K562 (cell line): ENCODE data around the gene TFAM.

Experiments
- ATF1 ChIP-seq, 2 experiments: fragments of 450-650 bp in 1 of 2; IDR thresholded peaks; 2 replicates each; pipeline ENCODE4 v1.6.1; 2016; ENCODE audit warnings: missing compliant biosample characterization in 1 of 2, missing genetic modification characterization in 1 of 2
- ATF7 ChIP-seq: fragments of 450-650 bp; IDR thresholded peaks from 2 replicates; pipeline ENCODE4 v1.7.1; 2014; ENCODE audit warnings: mild to moderate bottlenecking, moderate library complexity
- CTCF ChIP-seq, 3 experiments: IDR thresholded peaks in 2 of 3; conservative IDR thresholded peaks in 1 of 3; 2 replicates each; pipeline ENCODE4 v1.5.1; 2011 to 2012; ENCODE audit warnings: low read length in 3 of 3, mild to moderate bottlenecking in 3 of 3, control low read depth in 2 of 3, improper control_type of control experiment in 1 of 3, inconsistent platforms in 1 of 3, low read depth in 1 of 3, mixed read lengths in 1 of 3, moderate library complexity in 1 of 3; ENCODE audit not compliant: insufficient read depth in 2 of 3
- HDAC1 ChIP-seq, 2 experiments: fragments of 450-650 bp; IDR thresholded peaks; 2 replicates each; pipeline ENCODE4 v1.6.1; 2016 to 2017; ENCODE audit warnings: inconsistent platforms in 1 of 2, mild to moderate bottlenecking in 1 of 2, moderate library complexity in 1 of 2
- NKRF ChIP-seq: fragments of 450-650 bp; IDR thresholded peaks from 2 replicates; pipeline ENCODE4 v1.6.1; 2016; ENCODE audit warnings: borderline replicate concordance
- POLR2A ChIP-seq: fragments of 450-650 bp; conservative IDR thresholded peaks from 2 replicates; pipeline ENCODE4 v1.6.1; 2016
- POLR2AphosphoS5 ChIP-seq: IDR thresholded peaks from 2 replicates; pipeline ENCODE4 v1.6.1; 2011; ENCODE audit warnings: mild to moderate bottlenecking, low read depth, low read length, moderate library complexity; ENCODE audit not compliant: control insufficient read depth, insufficient read depth
- SIN3A ChIP-seq, 2 experiments: fragments of 150-350 bp in 1 of 2; IDR thresholded peaks; 2 replicates each; pipeline ENCODE4 v1.6.1; 2011 to 2016; ENCODE audit warnings: borderline replicate concordance in 2 of 2, low read depth in 2 of 2, low read length in 2 of 2, mild to moderate bottlenecking in 2 of 2, moderate library complexity in 2 of 2; ENCODE audit not compliant: control insufficient read depth in 1 of 2
- SMAD3 ChIP-seq: fragments of 450-650 bp; formaldehyde crosslinking; conservative IDR thresholded peaks from 2 replicates; pipeline ENCODE4 v1.4.0; 2020; ENCODE audit warnings: mild to moderate bottlenecking
- U2AF1 ChIP-seq: fragments of 200-400 bp; formaldehyde crosslinking; optimal IDR thresholded peaks from 2 replicates; pipeline ENCODE3; 2017; ENCODE audit warnings: mild to moderate bottlenecking, low read depth, low read length, moderate library complexity
- ZBTB12 ChIP-seq: fragments of 250-450 bp; sonication (Bioruptor Pico); IDR thresholded peaks from 2 replicates; pipeline ENCODE4 v1.4.0; 2020
- ZNF561 ChIP-seq: fragments of 450-650 bp; formaldehyde crosslinking; conservative IDR thresholded peaks from 2 replicates; pipeline ENCODE4 v1.4.0; 2020; ENCODE audit warnings: mild to moderate bottlenecking, moderate library complexity

GRCh38 chr10:58393317-58393716 is 8.1 kb downstream of the TFAM start:
- TF ChIP-seq U2AF1 = no peak
- no peak for TF ChIP-seq NKRF
- no peak for TF ChIP-seq SMAD3
- TF ChIP-seq ATF1 (CRISPR knock-in tag; IDR thresholded peaks at IDR 0.05) = no peak
- TF ChIP-seq ATF1 (tag; IDR thresholded peaks at IDR 0.05) = no peak
- TF ChIP-seq POLR2AphosphoS5 = no peak
- TF ChIP-seq ATF7 = no peak
- no peak for TF ChIP-seq HDAC1 (IDR thresholded peaks at IDR 0.05)
- no peak for TF ChIP-seq POLR2A
- TF ChIP-seq ZBTB12 (CRISPR knock-in tag) = no peak
- TF ChIP-seq CTCF (IDR thresholded peaks at IDR 0.05 in 2 of 3, conservative IDR thresholded peaks at IDR 0.05 in 1 of 3; ENCODE audit: insufficient read depth in 2 of 3, low read depth in 1 of 3, low read length in 3 of 3) = no peak
- TF ChIP-seq ZNF561 (CRISPR knock-in tag) = no peak
- no peak for TF ChIP-seq SIN3A (IDR thresholded peaks at IDR 0.05; ENCODE audit: borderline replicate concordance in 2 of 2, control insufficient read depth in 1 of 2, low read depth in 2 of 2, low read length in 2 of 2)
